Activated T-cell treated with anti-CD3 and anti-CD28 coated beads for 4 hours (primary cell): Measurements from ENCODE around the gene IYD.
"Not testable (repeated sequence)": the region's sequence is repeated elsewhere in the genome, so short reads cannot be mapped to it uniquely, and the experiment has no call there.

ENCODE experiments used
- DNase-seq: peaks from one replicate; pipeline ENCODE4 v3.0.0-alpha.2; 2020

IYD gene

DNA sequence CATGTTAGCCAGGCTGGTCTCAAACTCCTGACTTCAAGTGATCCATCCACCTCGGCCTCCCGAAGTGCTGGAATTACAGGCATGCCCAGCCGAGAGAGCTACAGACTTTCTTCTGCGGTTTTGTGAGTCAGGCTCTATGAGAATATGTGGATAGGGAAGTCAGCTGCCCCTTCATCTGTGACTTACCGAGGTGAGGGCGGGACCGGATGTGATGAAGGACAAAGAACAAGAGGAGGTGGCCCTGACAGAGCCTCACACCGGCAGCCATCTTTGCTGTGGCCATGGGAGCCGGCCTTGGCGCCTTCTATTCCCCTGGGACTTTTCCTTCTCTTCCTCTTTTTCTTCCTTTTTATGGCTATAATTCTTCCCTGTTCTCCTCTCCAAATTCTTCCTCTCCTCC is 67.0 kb downstream of the IYD start:
- DNase-seq: no peak

DNA sequence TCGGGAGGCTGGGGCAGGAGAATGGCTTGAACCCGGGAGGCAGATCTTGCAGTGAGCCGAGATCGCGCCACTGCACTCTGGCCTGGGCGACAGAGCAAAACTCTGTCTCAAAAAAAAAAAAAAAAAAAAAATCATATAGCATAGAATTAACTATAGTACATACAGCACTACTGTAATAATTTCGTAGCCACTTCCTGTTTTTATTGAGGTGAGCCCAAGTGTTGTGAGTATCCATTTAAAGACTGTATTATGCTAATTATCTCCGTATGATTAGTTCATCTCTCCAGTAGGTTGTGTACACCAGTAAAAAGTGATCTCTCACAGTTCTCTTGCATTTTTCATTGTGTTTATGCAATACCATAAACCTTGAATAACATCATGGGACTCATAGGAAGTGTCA is 70.6 kb downstream of the IYD start:
- no peak for DNase-seq

DNA sequence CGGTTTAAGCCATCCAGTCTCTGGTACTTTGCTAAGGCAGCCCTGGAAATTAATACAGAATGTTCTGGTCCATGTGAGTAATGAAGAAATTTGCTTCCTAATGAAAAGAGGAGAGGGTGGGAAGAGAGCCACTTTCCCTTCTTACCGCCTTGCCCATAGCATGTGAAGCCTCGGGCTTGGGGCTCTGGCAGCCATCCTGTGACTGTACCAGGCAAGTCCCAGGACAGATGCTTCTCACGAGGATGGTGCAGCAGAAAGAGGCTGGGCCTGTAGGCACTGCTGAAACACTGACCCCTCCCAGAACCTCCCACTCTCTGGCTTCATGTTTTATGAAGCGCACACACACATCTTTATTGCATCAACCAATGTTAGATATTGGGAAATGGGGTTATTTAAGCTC is 74.8 kb downstream of the IYD start:
- no peak for DNase-seq

DNA sequence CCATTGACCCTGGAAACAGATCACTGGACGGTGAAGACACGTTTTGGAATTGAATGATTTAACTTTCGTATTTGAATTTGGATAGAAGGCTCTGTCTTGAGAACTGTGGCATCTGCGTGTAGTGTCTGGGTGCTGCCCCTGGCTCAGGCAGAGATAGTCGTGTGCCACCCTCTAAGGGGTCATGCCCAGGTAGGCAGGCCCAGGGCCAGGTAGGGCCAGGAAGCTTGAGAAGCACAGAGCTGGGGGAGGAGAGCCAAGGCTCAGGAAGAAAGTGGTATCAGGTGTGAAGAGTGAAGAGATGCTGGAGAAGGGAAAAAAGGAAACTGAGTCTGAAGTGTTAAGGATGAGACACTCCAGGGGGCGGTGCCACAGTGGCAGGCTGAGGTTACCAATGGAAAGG is 75.5 kb downstream of the IYD start:
- no peak for DNase-seq

DNA sequence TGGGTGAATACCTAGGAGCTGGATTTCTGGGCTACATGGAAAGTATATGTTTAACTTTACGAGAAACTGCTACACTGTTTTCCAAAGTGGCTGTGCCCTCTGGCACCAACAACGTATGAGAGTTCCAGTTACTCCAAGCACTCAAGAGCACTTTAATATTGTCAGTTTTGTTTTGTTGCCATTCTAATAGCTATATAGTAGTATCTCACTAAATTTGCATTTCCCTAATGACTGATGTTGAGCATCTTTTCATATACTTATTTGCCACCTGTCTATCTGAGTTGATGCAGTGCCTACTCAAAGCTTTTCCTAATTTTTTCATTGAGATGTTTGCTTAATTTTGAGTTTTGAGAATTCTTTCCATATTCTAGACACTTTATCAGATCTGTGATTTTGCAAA is 76.7 kb downstream of the IYD start:
- DNase-seq: no peak

DNA sequence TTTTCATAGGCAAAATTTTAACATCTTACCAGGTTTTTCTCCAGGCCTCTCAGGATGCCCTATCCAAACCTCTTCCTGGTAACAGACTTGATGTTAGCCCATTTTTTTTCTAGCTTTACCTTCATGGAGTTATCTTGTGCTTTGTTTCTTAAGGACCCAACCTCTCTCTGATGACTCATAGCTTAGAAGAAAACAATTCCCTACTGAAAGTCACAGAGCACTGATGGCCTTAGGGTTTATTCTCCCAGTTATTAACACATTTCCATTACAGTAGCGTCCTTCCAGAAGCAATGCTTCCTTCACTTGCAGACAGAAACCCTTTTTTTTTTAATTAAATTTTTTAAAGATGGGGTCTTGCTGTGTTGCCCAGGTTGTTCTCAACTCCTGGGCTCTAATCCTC is 79.4 kb downstream of the IYD start:
- no peak for DNase-seq

DNA sequence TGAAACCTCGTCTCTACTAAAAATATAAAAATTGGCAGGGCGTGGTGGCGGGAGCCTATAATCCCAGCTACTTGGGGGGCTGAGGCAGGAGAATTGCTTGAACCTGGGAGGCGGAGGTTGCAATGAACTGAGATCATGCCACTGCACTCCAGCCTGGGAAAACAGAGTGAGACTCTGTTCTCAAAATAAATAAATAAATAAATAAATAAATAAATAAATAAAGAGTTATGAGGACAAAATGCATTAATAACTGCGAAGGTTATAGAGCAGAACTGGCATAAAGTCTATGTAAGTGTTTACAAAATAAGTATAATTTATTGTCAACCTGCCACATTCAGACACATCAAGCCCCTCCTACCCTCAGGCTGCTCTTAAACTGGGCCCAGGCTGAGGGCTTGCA is 80.2 kb downstream of the IYD start:
- not testable (repeated sequence) for DNase-seq

DNA sequence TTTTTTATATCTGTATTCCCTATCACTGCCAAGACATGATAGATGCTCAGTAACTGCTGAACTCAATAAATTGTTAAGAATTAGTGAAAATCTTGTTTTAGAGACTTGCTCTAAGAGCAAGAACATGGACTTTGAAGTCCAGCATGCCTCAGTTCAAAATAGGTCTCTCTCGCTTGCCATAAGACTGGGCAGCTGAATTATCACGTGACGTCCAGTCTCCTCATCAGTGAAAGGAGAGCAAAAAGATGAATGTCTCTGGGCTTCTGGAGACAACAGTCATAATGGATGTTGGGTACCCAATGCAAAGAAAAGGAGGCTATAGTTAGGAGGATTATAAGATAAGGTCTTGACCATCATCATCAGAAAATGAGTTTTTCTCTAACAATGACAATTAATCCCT is 82.1 kb downstream of the IYD start:
- DNase-seq: no peak

DNA sequence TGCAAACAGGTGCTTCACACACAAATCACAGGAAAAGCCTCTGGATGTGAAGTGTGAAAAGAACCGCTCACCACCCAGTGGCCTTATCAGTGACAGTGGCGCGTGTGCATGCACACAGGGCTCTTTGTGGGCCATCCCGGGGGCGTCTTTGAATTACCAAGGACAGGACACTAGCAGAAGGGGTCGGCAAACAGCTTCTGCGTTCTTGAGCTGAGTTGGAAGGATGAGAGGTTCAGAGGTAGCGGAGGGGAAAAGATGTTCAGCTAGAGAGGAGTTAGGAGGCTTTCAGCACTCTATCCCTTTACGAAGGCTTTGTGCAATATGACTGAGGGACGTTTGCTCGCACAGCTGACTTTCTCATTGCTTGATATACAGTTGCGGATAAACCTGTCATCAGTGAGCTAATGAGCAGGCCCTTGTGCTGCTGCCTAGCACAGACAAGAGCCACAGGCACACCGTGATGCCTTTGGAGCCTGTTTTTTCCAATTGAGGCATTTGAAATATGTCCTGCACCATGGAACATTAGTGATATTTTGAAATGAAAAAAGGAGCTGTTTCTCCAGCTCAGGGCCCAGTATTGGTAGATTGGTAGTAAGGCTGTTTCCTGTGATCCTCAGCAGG is 83.1 kb downstream of the IYD start:
- no peak for DNase-seq

DNA sequence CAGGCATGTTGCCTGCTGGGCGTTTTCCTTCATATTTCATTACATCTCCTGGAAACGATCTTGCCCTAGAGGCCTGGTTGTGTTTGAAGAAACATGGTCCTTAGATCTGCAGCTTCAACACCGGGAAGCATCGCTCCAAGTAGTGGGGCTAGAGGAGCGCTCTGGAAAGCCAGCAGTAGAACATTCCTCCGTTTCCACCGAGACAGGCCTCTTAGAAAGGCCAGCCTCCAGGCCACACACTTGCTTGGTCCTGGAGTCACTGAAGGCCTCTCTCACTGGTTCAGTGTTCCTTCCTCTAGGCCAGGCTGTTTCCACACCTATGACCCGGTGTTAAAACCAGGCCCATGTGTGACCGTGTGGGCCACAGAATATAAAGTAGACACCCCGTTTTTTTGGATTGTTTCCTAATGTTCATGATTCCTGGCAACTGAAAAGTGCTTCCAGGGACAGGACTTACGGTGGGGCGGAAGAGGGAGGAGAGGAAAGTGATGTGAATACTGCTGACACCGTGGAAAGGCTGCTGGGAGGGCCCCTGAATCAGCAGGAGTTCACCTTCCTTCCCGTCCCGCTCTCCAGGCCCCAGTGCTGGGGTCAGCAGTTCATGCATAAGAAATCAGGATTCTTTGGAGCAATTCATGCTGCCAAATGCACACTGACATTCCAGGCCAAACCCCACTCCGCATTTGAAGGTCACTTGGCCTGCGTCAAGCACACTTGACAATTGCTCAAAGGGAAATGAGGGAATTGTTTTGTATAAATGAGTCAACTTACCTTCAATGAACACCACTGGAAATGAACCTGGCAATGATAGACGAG is 83.8 kb downstream of the IYD start:
- no peak for DNase-seq

DNA sequence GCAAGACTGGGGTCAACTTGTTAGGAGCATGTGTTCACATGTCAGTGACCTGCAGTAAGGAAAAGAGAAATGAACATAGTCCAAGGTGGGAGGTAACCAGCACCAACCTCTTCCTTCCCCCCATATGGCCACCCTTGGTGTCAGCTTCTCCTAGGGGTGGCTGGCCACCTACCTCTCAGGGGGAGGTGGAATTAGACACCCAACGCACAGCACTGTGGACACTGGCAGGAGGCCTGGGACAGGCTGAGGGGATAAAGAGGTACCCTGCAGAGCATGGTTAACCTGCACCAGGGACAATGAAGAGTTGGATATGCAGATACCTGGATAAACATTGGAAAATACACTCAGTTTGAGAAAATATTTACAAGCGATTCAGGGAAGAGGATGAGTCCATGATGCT is 84.5 kb downstream of the IYD start:
- no peak for DNase-seq
